HepG2 (cell line): ENCODE measurements around the gene SERTAD2. TPM values are rescaled to one million over a fixed set of nuclear protein-coding genes. Genes with fewer than 3 reads are reported as not detected.

Experiments used
- ATAC-seq: fragments of 200-7000 bp; cut with Tn5 transposase; 3 replicates; pipeline ENCODE4 v1.9.1; 2020; ENCODE audit warnings: mild to moderate bottlenecking, moderate library complexity
- BruUV-seq: library from RNA; stranded (reverse); fragments of 400-500 nt; replicated peaks from 2 replicates; lab custom pipeline; 2021; lab: Mats Ljungman, UMichigan
- CTCF ChIA-PET: fragments of 300-600 bp; formaldehyde crosslinking; extraction: SDS; loops from one replicate; lab custom pipeline; 2021; ENCODE audit warnings: low total read pairs, inconsistent platforms, low intra/inter-chr PET ratio; lab: Yijun Ruan, JAX
- POLR2A ChIA-PET: fragments of 350-600 bp; sonication (Branson Sonifier 250); formaldehyde crosslinking; loops from one replicate; lab custom pipeline; 2020; ENCODE audit warnings: antibody characterized with exemption, inconsistent platforms; lab: Yijun Ruan, JAX
- DNase-seq: peaks from one replicate; pipeline ENCODE4 v3.0.0-alpha.2; 2015; ENCODE audit warnings: low spot score
- FAIRE-seq: peaks from 3 replicates; lab custom pipeline; 2011; peaks lifted over from hg19 to GRCh38; lab: Jason Lieb, UNC
- H2AFZ ChIP-seq: one replicate; pipeline ENCODE4 v1.6.1; 2011; ENCODE audit warnings: low read length, inconsistent platforms
- H3K27ac ChIP-seq: fragments of 300-600 bp; 3 replicates; pipeline ENCODE4 v1.8.0; 2011; ENCODE audit warnings: mixed run types, mild to moderate bottlenecking, mixed read lengths, low read length, inconsistent platforms; ENCODE audit not compliant: insufficient read depth; ENCODE audit errors: extremely low read length
- H3K27me3 ChIP-seq, 2 experiments: fragments of 200-600 bp in 1 of 2; 2 replicates in 1 of 2; 3 replicates in 1 of 2; pipeline versions ENCODE4 v1.6.0 to v1.8.0; 2011; ENCODE audit warnings: low read length in 2 of 2, mild to moderate bottlenecking in 2 of 2, moderate library complexity in 2 of 2, inconsistent platforms in 1 of 2; ENCODE audit not compliant: insufficient read depth in 2 of 2, control insufficient read depth in 1 of 2
- H3K36me3 ChIP-seq, 2 experiments: fragments of 200-600 bp in 1 of 2; replicated peaks in 1 of 2; 2 replicates in 1 of 2; 3 replicates in 1 of 2; pipeline versions ENCODE4 v1.5.1 to v1.8.0; 2011; ENCODE audit warnings: low read length in 2 of 2, inconsistent platforms in 1 of 2; ENCODE audit not compliant: insufficient read depth in 2 of 2, control insufficient read depth in 1 of 2
- H3K4me1 ChIP-seq: 2 replicates; pipeline ENCODE4 v1.5.1; 2012; ENCODE audit warnings: low read length, inconsistent platforms; ENCODE audit not compliant: insufficient read depth
- H3K4me2 ChIP-seq: 2 replicates; pipeline ENCODE4 v1.6.0; 2011; ENCODE audit warnings: low read depth, low read length, inconsistent platforms
- H3K4me3 ChIP-seq, 3 experiments: fragments of 200-600 bp in 1 of 3; sonication (generic), shearing (Covaris generic) in 1 of 3; replicated peaks in 1 of 3; 2 replicates each; pipeline ENCODE4 v1.5.1; 2011 to 2016; ENCODE audit warnings: low read length in 3 of 3, inconsistent platforms in 2 of 3, low read depth in 2 of 3, mild to moderate bottlenecking in 2 of 3, control low read depth in 1 of 3, mixed read lengths in 1 of 3; ENCODE audit not compliant: insufficient read depth in 1 of 3
- H3K79me2 ChIP-seq: one replicate; pipeline ENCODE4 v1.6.1; 2011; ENCODE audit warnings: low read length, inconsistent platforms; ENCODE audit not compliant: insufficient read depth
- H3K9ac ChIP-seq: 2 replicates; pipeline ENCODE4 v1.6.0; 2011; ENCODE audit warnings: mild to moderate bottlenecking, low read depth, low read length, inconsistent platforms; ENCODE audit not compliant: insufficient read depth
- H3K9me3 ChIP-seq: 2 replicates; pipeline ENCODE4 v1.5.1; 2012; ENCODE audit warnings: mild to moderate bottlenecking, low read length
- H4K20me1 ChIP-seq: 2 replicates; pipeline ENCODE4 v1.6.0; 2011; ENCODE audit warnings: inconsistent platforms, mild to moderate bottlenecking, low read length, moderate library complexity; ENCODE audit not compliant: insufficient read depth
- CCAR2 ChIP-seq: fragments of 200-400 bp; formaldehyde crosslinking; optimal IDR thresholded peaks from 2 replicates; pipeline ENCODE3; 2018; ENCODE audit warnings: low read depth, mild to moderate bottlenecking, low read length, moderate library complexity
- FIP1L1 ChIP-seq: fragments of 200-400 bp; formaldehyde crosslinking; IDR thresholded peaks from 2 replicates; pipeline ENCODE4 v1.6.1; 2018; ENCODE audit warnings: low read depth, mild to moderate bottlenecking, low read length, moderate library complexity, borderline replicate concordance; ENCODE audit not compliant: insufficient read depth
- NR3C1 ChIP-seq: sonication (generic); formaldehyde crosslinking; IDR thresholded peaks from 2 replicates; pipeline ENCODE4 v1.4.0; 2020; ENCODE audit warnings: missing genetic modification reagents
- PRDM10 ChIP-seq: sonication (generic); formaldehyde crosslinking; IDR thresholded peaks from 2 replicates; pipeline ENCODE4 v1.4.0; 2020; ENCODE audit warnings: low read depth, missing genetic modification reagents
- RNF2 ChIP-seq: fragments of 450-650 bp; conservative IDR thresholded peaks from 2 replicates; pipeline ENCODE4 v1.6.1; 2016; ENCODE audit warnings: low read depth
- SMARCC2 ChIP-seq: fragments of 450-650 bp; IDR thresholded peaks from 2 replicates; pipeline ENCODE4 v1.6.1; 2017; ENCODE audit warnings: antibody characterized with exemption, mild to moderate bottlenecking
- SYNCRIP ChIP-seq: fragments of 200-400 bp; formaldehyde crosslinking; IDR thresholded peaks from 2 replicates; pipeline ENCODE4 v1.6.1; 2018; ENCODE audit warnings: mild to moderate bottlenecking, low read depth, low read length; ENCODE audit not compliant: insufficient read depth
- ZFP36L1 ChIP-seq: sonication (generic); formaldehyde crosslinking; IDR thresholded peaks from 2 replicates; pipeline ENCODE4 v1.8.0; 2022; ENCODE audit warnings: mild to moderate bottlenecking, missing genetic modification reagents, moderate library complexity
- ZNF792 ChIP-seq: IDR thresholded peaks from 2 replicates; pipeline ENCODE4 v1.6.1; 2016
- WGBS: methylation state at CpG from one replicate; pipeline ENCODE4 v1.1.6; 2017; ENCODE audit warnings: low lambda C conversion rate; 5-methylcytosine and 5-hydroxymethylcytosine counted together
- in situ Hi-C: cut with HindIII; loops from 2 replicates; pipeline ENCODE4 v1.10.0; 2017; ENCODE audit warnings: low pct_unique_long_range_greater_than_20kb; ENCODE audit not compliant: extremely low pct_ligation_motif_present
- intact Hi-C: fragments of 100-400 bp; cut with micrococcal nuclease; formaldehyde crosslinking; loops from one replicate; pipeline ENCODE4 v1.10.0; 2022; ENCODE audit not compliant: unreplicated experiment
- polyA plus RNA-seq, 8 experiments: library from polyadenylated mRNA; depleted of rRNA in 3 of 8; stranded (reverse) in 7 of 8; unstranded in 1 of 8; fragments of >200 nt; fragmentation: Illumina TruSeq in 4 of 8; extraction: Trizol in 4 of 8; gene quantifications; 2 replicates each; pipeline versions ENCODE4 v1.2.1 to v1.2.3, GENCODE V29; 2011 to 2016; ENCODE audit warnings: low read depth in 4 of 8, missing spikeins in 1 of 8, mixed read lengths in 1 of 8; ENCODE audit not compliant: insufficient read depth in 1 of 8
- total RNA-seq, 5 experiments: library from RNA; depleted of rRNA; stranded (reverse); fragments of >200 nt; fragmentation: Illumina TruSeq; extraction: Trizol; gene quantifications; 2 replicates each; pipeline ENCODE4 v1.2.3, GENCODE V29; 2016; ENCODE audit warnings: low read depth in 1 of 5
- TF ChIP-seq, protein P1 (sequence below): sonication (generic); formaldehyde crosslinking; IDR thresholded peaks from 2 replicates; pipeline ENCODE4 v1.8.1; 2022; ENCODE audit warnings: low read depth, mild to moderate bottlenecking, missing genetic modification reagents
- TF ChIP-seq, protein P2 (sequence below): sonication (generic); formaldehyde crosslinking; IDR thresholded peaks from 2 replicates; pipeline ENCODE4 v1.4.0; 2020; ENCODE audit warnings: mild to moderate bottlenecking, missing genetic modification reagents, borderline replicate concordance

The SERTAD2 gene
- total and polyA plus RNA-seq, 2 of the 13 experiments (the other 11 are each of a cell fraction or from before 2014, with no cell fraction given): 6.7 to 22.6 TPM

DNA sequence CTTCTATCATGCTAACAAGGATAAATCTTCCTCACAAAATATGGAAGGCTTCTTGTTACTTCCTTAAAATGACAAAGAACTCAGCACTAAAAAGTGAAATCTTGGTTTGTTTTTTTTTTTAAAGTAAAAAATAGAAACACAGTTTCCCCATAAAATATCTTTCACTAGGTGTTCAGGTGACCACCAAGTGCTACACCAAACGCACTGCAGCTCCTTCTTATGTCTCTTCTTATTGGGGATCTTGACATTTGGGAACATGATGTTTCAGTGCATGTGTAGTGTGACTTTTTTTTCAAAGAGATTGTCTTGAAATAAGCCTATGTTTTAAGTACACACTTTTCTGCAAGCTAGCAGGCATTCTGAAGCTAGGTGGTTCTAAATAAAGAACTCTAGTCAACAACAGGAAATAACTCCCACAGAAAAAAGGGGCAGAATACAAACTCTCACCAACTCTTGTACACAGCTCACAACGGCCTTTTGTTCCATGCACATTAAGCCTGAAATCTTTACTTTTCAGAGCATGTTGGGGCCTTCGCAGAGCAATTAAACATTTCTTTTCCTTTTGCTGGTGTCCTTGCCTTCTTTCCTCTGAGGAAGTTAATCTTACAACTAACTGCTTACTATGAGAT is 13.2 kb upstream of the SERTAD2 start:
- 24% methylated on average over 3 of the region's 3 CpGs for WGBS
- DNase-seq (peak; percentile 76), ATAC-seq (peak; percentile 86), FAIRE-seq (no peak)
- H3K4me3 ChIP-seq: peak overlapping the region in 1 of 3 experiments; percentile 1; a peak in 2 of 6 replicates
- H3K36me3 ChIP-seq: no peaks in the 10 kb centered on the region
- no peaks in the 10 kb centered on the region for H3K79me2 ChIP-seq
- in situ Hi-C loops: no loop called here
- H3K9ac ChIP-seq: peak overlapping the region; percentile 35
- no peak overlapping the region for H2AFZ ChIP-seq
- H3K27me3 ChIP-seq: no peaks in the 10 kb centered on the region
- POLR2A ChIA-PET: interaction anchor here (1.5 to 9.0 kb wide), 3 partner anchors 9 to 84 kb away, joined by 4 to 120 read pairs (median 5); partner anchors contain the start of gene SERTAD2
- H3K27ac ChIP-seq: peak overlapping the region; percentile 69
- H4K20me1 ChIP-seq: no peaks in the 10 kb centered on the region
- H3K4me2 ChIP-seq: peak overlapping the region; percentile 60
- intact Hi-C loops: no loop called here
- peaks cover 57% of the 10 kb centered on the region for H3K4me1 ChIP-seq
- BruUV-seq: no TSS peak
- CTCF ChIA-PET: no interaction called here
- no peaks in the 10 kb centered on the region for H3K9me3 ChIP-seq
- TF ChIP-seq ZNF792 (CRISPR knock-in tag): no peak
- TF ChIP-seq, protein P1, sequence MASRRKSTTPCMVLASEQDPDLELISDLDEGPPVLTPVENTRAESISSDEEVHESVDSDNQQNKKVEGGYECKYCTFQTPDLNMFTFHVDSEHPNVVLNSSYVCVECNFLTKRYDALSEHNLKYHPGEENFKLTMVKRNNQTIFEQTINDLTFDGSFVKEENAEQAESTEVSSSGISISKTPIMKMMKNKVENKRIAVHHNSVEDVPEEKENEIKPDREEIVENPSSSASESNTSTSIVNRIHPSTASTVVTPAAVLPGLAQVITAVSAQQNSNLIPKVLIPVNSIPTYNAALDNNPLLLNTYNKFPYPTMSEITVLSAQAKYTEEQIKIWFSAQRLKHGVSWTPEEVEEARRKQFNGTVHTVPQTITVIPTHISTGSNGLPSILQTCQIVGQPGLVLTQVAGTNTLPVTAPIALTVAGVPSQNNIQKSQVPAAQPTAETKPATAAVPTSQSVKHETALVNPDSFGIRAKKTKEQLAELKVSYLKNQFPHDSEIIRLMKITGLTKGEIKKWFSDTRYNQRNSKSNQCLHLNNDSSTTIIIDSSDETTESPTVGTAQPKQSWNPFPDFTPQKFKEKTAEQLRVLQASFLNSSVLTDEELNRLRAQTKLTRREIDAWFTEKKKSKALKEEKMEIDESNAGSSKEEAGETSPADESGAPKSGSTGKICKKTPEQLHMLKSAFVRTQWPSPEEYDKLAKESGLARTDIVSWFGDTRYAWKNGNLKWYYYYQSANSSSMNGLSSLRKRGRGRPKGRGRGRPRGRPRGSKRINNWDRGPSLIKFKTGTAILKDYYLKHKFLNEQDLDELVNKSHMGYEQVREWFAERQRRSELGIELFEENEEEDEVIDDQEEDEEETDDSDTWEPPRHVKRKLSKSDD: no peak
- TF ChIP-seq PRDM10: no peak
- no peak for TF ChIP-seq SMARCC2
- TF ChIP-seq SYNCRIP: no peak
- TF ChIP-seq, protein P2, sequence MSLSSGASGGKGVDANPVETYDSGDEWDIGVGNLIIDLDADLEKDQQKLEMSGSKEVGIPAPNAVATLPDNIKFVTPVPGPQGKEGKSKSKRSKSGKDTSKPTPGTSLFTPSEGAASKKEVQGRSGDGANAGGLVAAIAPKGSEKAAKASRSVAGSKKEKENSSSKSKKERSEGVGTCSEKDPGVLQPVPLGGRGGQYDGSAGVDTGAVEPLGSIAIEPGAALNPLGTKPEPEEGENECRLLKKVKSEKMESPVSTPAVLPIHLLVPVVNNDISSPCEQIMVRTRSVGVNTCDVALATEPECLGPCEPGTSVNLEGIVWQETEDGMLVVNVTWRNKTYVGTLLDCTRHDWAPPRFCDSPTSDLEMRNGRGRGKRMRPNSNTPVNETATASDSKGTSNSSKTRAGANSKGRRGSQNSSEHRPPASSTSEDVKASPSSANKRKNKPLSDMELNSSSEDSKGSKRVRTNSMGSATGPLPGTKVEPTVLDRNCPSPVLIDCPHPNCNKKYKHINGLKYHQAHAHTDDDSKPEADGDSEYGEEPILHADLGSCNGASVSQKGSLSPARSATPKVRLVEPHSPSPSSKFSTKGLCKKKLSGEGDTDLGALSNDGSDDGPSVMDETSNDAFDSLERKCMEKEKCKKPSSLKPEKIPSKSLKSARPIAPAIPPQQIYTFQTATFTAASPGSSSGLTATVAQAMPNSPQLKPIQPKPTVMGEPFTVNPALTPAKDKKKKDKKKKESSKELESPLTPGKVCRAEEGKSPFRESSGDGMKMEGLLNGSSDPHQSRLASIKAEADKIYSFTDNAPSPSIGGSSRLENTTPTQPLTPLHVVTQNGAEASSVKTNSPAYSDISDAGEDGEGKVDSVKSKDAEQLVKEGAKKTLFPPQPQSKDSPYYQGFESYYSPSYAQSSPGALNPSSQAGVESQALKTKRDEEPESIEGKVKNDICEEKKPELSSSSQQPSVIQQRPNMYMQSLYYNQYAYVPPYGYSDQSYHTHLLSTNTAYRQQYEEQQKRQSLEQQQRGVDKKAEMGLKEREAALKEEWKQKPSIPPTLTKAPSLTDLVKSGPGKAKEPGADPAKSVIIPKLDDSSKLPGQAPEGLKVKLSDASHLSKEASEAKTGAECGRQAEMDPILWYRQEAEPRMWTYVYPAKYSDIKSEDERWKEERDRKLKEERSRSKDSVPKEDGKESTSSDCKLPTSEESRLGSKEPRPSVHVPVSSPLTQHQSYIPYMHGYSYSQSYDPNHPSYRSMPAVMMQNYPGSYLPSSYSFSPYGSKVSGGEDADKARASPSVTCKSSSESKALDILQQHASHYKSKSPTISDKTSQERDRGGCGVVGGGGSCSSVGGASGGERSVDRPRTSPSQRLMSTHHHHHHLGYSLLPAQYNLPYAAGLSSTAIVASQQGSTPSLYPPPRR (CRISPR knock-in tag): no peak
- TF ChIP-seq RNF2: no peak
- no peak for TF ChIP-seq CCAR2
- TF ChIP-seq ZFP36L1 (CRISPR knock-in tag): no peak
- TF ChIP-seq NR3C1 (CRISPR knock-in tag): no peak
- no peak for TF ChIP-seq FIP1L1
